NCI-H1417 (cell line): ENCODE results near the gene DCAF15.

ENCODE experiments used
- DNase-seq, 3 experiments: peaks; one replicate each; lab custom pipeline; 2025; lab: John Stamatoyannopoulos, UW

Gene DCAF15

DNA sequence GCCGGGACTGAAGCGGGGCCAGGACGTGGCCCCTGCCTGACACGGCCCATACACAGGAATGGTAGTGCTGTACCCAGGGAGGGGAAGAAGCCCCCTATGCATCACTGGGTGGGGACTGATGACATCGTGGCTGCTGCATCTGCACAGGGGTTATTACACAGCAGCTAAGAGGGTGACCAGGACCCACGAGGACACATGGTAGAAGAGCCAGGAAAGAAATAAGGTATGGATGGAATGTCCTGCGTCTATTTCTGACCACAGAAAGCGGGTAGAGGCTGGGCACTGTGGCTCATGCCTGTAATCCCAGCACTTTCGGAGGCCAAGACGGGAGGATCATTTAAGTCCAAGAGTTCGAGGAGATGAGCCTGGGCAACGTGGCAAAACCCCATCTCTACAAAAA is 24.1 kb downstream of the DCAF15 start:
- DNase-seq, result no peak

DNA sequence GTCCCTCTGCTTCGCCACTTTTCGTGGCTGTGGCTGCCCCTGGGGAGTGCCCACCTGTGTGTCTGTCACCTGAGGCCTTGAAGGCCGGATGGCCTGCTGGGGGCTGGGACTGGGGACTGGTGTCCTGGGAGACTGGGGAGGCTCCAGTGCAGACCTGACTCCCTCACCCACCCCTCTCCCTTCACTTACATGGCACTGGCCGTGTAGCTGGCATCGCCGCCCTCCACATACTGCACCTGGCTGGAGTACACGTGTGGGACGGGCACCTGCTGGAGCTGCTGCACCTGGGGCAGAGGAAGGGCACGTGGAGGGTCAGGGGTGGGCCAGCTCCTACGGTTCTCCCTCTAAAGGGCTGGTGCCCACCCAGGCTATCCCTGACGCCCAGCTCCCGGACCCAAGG is 25.5 kb downstream of the DCAF15 start:
- no peak for DNase-seq

DNA sequence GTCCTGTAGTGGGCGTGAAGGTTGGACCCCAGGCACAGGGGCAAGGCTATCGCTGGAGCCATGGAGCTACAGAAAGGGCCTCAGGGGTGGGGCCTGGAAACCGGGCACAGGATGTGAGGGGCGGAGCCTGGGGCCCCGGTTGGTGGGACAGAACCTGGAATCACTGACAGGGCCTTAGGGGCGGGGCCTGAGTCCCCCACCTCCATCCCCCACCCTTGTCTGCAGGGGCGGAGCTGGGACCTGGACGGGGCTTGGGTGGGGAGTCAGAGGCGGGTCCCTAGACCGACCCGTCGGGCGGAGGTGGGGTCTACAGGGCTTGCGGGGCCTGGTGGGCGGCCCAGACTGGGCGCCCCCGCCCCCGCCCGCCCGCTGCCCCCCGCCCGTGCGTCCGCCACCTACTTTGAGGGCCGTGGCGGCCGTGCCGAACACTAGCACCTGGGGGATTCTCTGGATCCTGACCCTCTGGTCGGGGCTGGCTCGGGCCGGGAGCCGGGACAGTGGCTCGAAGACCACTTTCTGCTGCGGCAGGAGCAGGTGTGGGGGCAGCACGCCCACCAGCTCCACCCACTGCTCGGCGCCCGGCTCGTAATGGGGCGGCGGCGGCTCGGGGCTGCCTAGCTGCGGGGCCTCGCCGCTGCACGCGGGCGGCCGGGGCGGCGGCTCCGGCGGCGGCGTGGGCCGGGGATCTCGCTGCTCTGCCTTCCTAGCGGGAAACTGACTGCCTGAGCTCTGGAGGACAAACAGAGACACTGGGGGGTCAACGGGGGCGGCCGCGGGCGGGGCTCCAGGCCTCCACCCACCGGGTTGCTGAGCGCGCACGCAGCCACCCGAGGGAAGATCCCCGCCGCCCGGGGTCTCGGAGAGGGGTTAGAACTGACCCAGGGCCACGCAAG is 26.3 kb downstream of the DCAF15 start:
- no peak for DNase-seq

DNA sequence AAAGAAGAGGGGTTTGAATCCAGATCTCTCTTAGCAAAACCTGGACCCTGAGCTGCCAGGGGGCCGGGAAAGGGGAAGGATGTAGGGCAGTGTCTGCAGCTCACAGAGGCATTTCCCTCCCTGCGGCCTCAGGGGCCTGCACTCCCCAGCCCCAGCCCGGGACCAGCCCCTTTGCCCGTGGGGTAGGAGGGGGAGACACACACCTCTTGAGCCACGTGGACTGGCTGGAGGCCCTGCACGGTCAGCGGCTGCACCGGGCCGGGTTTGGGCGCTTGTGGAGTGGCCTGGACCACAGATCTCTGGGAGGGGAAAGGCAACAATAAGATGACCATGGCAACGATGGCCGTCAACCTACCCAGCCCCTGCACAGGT is 26.9 kb downstream of the DCAF15 start:
- DNase-seq, result no peak

DNA sequence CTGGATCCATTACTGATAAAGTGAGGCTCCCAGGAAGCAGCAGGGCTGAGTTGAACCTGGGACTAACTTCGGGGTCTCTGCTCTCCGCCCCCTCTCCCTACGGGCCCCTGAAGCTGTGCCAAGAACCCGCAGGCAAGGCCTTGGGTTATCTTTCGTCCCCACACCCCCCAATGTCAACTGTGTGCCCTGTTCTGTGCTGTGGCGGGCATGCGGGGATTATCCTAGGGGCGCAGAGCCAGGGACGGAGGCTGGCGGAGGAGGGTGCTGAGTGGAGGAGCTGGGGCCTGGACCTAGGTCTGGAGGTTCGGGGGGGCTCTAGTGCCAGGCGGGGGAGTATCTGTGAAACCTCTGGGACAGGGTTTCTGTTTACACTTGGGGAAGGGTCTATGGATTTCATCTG is 27.4 kb downstream of the DCAF15 start:
- no peak for DNase-seq

DNA sequence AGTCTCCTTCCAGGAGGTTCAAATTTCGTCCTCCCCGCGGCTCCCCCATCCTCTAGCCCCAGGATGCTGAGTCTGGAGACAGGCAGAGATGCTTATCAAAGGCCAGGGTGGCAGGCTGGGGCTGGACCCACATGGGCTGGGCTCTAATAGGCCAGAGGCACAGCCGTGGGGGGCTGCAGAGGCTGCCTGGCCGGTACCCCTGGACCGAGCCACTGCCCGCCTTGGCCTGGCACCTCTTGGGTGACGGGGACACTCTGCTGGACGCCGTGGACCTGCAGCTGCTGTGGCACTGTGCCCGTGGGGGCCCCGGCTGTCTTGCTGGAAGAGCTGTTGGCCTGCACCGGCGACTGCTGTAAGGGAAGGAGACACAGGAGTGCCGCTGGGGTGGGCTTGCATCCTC is 28.0 kb downstream of the DCAF15 start:
- no peak for DNase-seq

GRCh38 chr19:13981021-13981420 is 28.7 kb downstream of the DCAF15 start:
- DNase-seq, result no peak

- no peak for DNase-seq
Observed at GRCh38 chr19:13981467-13981866, 29.2 kb downstream of the DCAF15 start.

- DNase-seq, result peak in 2 of 3 experiments; percentile 50 to 68
Observed at GRCh38 chr19:13981988-13982501, 29.7 kb downstream of the DCAF15 start.

DNA sequence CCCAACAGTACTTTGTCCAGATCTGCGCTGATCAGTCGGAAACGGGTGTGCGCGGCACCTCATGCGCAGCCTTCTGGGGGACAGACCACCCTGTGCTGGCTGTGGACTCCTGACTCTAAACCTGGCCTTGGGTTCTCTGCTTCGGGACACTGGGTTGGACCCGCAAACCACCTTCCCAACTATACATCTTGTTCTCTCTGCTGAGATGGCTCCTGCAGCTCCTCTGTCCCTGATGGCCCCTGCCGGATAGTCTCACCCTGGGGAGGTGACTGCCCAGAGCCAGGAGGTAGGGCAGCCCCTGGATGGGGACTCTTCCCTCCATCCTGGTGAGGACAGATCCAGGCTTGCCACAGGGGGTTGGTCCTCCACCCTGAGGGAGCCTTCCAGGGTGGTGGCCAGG is 30.5 kb downstream of the DCAF15 start:
- no peak for DNase-seq

DNA sequence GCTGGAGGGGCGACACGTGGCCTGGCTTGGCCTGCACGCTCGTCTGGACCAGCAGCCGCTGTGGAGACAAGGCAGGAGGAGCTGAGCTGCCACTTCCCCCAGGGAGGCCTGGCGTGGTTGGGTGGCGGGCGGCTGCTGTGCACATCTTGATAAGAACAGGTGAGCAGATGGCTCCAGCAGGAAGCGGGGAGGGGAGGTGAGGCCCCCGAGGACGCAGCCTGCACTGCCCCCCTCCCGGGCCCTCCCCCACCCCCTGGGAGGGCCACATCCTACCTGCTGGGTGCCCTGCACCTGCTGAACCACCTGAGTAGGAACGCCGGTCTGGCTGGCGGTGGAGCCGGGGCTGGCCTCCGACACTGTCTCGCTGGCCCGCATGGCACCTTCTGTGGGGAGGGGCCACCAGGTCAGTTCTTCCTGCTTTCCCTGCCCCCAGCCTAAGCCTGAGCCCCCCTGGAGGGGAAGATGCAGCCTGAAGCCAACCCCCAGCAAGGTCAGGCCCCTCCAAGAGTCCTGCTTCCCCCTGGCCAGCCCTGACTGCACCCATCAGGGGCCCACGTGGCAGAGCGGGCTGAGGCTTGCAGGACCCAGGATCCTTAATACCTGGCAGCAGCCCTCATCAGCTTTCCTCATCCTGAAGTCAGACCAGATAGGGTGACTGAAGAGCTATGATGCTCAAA is 31.0 kb downstream of the DCAF15 start:
- peak; percentile 23 to 95 (median 94) for DNase-seq

DNA sequence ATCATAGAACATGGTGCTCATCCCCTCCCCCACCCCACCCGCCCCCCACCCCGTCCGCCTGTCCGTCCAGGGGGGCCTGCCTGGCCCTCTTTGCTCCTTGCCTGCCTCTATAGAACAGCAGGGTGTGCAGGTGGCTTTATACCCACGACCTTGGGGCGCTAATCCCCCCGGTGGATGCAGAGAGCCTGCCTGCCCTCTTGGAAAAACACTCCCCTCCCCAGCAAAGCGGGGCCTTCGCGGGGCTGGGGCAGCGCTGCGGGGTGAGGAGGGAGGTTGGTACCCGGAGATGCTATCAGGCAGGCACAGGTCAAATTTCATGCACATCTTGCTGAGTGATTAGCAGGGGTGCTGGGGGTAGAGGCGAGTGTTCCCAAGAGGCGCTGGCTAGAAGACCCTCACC is 31.9 kb downstream of the DCAF15 start:
- DNase-seq, result peak in 1 of 3 experiments; percentile 64

DNA sequence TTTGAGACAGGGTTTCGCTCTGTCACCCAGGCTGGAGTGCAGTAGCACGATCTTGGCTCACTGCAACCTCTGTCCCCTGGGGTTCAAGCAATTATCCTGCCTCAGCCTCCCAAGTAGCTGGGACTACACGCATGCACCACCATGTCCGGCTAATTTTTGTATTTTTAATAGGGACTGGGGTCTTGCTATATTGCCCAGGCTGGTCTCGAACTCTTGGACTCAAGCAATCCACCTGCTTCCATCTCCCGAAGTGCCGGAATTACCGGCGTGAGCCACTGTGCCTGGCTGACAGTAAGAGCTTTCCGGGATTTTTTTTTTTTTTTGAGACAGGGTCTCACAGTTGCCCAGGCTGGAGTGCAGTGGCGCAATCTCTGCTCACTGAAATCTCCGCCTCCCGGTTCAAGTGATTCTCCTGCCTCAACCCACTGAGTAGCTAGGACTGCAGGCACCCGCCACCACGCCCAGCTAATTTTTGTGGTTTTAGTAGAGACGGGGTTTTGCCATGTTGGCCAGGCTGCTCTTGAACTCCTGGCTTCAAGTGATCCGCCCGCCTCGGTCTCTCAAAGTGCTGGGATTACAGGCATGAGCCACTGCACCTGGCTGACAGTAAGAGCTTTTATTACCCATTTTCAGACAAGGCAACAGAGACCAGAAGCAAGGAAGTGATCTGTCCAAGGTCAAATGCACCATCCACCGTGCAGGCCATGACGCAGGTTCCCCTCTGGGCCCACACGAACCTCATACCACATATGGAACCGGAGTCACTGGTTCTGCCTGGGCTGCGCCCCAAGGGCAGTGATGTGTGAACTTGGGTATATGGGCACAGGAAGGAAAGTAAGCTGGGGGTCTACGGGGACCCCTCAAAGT is 32.8 kb downstream of the DCAF15 start:
- DNase-seq, result peak in 2 of 3 experiments; percentile 19 to 61

GRCh38 chr19:13985771-13986347 is 33.5 kb downstream of the DCAF15 start:
- DNase-seq, result peak in 2 of 3 experiments; percentile 68 to 86

DNA sequence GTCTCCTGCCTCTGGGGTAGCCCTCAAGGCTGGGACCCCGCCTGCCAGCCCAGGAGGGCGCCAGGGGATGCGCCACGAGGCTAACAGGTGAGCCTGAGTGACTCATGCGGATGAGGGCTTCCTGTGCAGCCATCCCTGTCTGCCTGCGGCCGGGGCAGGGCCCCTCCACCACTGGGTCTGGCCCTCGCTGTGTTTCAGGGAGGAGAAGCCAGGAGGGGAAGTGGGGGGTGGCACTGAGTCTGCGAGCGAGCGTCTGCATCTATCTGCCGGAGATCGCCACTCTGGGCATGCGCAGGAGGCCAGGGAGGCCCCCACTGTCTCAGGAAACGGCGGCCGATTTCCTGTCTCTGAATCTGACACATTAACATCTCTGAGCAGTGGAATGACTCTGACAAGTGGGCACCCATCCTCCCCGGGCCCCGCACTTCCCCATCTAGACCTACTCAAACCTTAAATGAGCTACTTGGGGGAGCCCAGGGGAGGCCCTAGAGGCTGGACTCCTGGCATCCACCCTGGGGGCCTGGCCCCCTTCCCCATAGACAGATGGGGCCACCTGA is 34.1 kb downstream of the DCAF15 start:
- peak; percentile 63 to 95 (median 91) for DNase-seq

DNA sequence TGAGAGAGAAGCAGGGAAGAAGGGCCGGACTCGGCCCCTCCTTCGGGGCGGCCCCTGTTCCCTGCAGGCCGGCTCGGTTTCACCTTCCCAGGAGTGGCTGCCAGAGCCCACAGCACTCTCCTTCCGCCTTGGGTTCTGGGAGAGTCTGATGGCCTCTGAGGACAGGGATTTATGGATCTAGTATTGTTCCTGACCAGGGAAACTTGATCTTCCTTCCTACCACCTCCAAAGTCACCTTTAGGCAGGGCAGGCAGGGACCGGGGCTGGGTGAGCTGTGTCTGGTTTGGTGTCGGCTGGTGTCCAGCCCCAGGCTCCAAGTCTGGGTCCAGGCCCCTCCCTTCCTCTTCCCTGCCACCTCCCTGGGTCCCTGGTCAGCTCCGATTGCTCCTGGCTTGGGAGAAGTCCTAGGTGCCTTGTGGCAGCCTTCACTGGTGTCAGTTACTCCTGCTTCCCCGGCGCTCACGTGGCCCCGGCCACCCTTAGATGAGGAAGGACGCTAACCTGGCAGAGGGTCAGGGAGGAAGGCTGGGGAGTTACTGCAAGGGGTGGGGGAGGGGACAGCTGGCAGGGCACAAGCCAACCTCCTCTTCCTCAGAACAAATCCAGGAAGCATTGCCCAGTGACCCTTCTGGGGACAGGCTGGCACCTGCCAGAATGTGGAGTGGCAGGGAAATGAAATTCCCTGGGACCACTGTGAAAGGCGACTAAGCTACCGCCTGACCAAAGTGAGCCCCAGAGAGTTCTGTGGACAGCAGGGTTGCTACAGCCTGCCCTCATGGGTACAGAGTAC is 35.0 kb downstream of the DCAF15 start:
- no peak for DNase-seq

- no peak for DNase-seq
Observed at GRCh38 chr19:13989487-13989886, 37.2 kb downstream of the DCAF15 start.

DNA sequence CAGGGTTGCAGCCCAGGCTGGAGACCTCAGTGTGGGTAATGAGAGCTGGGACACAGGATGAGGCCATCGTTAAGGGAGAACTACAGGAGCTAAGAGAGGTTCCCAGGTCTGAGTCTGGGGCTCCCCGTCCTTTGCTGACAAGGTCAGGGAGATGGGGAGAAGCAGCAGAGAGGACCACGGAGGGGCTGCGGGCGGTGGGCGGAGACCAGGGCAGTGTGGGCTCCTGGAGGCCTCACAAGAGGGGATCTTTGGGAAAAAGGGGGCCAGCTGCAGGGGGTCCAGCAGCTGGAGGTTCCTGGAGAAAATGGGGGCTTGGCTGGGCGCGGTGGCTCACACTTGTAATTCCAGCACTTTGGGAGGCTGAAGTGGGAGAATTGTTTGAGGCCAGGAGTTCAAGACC is 37.8 kb downstream of the DCAF15 start:
- no peak for DNase-seq

- DNase-seq, result no peak
Observed at GRCh38 chr19:13992025-13992424, 39.7 kb downstream of the DCAF15 start.

- DNase-seq, result no peak
Observed at GRCh38 chr19:13993590-13994300, 41.4 kb downstream of the DCAF15 start.
